LNCaP clone FGC (cell line): Measurements from ENCODE around the gene GNAO1.

Source experiments
- DNase-seq: peaks from one replicate; pipeline ENCODE4 v3.0.0-alpha.2; 2011; ENCODE audit warnings: low read depth
- H3K4me3 ChIP-seq: 2 replicates; pipeline ENCODE4 v1.5.1; 2011; ENCODE audit warnings: mild to moderate bottlenecking, low read depth, low read length, control low read depth
- TF ChIP-seq, protein P1 (sequence below): IDR thresholded peaks from 2 replicates; pipeline ENCODE4 v1.5.1; 2012; ENCODE audit warnings: mild to moderate bottlenecking; ENCODE audit not compliant: control insufficient read depth, insufficient read depth; ENCODE audit errors: extremely low read depth

GNAO1 gene

DNA sequence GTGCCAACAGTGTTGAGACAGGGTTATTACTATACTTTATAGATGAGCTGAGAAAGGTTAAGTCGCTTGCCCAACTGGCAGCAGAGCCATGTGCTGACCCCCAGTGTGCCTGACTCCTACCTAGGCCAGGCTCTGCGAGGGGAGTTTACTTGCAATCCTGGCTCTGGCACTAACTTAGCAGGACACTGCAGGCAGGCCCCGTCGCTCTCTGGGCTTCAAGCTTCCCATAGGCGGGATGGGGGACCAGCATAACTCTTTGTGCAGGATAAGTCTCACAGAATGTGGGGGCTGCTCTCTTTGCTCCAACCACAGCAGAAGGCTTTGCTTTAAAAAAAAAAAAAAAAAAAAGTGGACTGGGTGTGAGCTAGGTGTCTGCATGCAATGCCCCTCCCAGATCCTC is 102.7 kb downstream of the GNAO1 start:
- H3K4me3 ChIP-seq, result no peak overlapping the region
- DNase-seq, result no peak
- TF ChIP-seq, protein P1, sequence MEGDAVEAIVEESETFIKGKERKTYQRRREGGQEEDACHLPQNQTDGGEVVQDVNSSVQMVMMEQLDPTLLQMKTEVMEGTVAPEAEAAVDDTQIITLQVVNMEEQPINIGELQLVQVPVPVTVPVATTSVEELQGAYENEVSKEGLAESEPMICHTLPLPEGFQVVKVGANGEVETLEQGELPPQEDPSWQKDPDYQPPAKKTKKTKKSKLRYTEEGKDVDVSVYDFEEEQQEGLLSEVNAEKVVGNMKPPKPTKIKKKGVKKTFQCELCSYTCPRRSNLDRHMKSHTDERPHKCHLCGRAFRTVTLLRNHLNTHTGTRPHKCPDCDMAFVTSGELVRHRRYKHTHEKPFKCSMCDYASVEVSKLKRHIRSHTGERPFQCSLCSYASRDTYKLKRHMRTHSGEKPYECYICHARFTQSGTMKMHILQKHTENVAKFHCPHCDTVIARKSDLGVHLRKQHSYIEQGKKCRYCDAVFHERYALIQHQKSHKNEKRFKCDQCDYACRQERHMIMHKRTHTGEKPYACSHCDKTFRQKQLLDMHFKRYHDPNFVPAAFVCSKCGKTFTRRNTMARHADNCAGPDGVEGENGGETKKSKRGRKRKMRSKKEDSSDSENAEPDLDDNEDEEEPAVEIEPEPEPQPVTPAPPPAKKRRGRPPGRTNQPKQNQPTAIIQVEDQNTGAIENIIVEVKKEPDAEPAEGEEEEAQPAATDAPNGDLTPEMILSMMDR, result no peak

DNA sequence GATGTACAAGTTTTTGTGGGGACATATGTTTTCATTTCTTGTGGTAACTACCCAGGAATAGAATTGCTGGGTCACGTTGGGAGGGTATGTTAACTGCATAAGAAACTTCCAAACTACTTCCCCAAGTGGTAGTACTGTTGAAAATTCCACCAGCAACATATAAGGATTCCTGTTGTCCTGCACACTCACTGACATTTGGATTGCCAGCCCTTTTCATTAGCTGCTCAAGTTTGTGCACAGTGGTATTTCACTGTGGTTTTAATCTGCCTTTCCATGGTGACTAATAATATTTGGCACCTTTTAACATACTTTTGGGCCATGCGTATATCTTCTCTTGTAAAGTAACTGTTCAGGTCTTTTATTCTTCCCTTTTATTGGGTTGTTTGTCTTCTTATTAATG is 103.3 kb downstream of the GNAO1 start:
- no peak overlapping the region for H3K4me3 ChIP-seq
- no peak for DNase-seq
- TF ChIP-seq, protein P1, result no peak

- TF ChIP-seq, protein P1, result no peak
- DNase-seq, result no peak
Observed at GRCh38 chr16:56295059-56295665, 103.9 kb downstream of the GNAO1 start.

DNA sequence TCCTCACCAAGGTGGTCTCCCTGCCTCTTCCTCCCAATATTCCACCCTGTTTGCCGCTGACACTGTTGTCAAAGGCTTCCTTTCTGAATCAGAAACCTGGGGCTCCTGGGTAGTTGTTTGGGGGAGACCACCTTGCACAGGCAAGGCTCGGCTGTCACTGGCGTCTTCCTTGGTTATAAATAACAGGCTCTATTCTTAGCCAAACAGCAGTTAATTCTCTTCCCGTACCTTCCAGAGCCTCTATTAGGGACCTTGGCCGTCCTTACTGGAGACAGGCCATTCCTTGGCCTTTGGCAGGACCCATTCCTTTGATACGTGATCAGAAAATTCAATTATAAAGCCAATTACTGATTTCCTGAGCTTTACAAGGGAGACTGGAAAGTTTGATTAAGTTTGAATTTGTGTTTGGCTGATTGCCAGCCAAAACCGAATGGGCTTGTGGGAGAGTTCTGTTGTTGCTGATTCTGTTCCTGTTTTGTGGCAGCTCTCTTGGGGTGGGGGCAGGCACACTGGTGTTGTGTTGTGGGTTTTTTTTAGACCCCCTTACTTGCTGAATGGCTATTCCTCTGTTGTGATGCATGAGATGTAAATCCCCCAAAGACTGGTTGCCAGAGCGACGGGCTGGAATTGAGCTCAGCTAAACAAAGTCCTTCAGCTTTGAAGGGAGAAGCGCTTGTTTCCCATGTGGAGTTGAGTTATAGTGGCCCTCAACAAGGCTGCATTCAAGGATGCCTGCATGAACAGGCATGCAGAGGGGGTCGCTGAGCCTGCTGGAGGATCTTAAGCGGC is 104.6 kb downstream of the GNAO1 start:
- no peak for DNase-seq
- TF ChIP-seq, protein P1, result no peak
- H3K4me3 ChIP-seq, result no peak overlapping the region

More at GRCh38 chr16:56295059-56295665, 103.9 kb downstream of the GNAO1 start:
- no peak overlapping the region for H3K4me3 ChIP-seq

GRCh38 chr16:56297684-56298083 is 106.4 kb downstream of the GNAO1 start:
- no peak for DNase-seq
- TF ChIP-seq, protein P1, result no peak
- no peak overlapping the region for H3K4me3 ChIP-seq

GRCh38 chr16:56298116-56298515 is 106.8 kb downstream of the GNAO1 start:
- H3K4me3 ChIP-seq, result no peak overlapping the region
- no peak for DNase-seq
- TF ChIP-seq, protein P1, result no peak
